ENCODE results near the gene GRAMD4.
A peak's percentile ranks its signal among the peaks of the same experiment; 100 is the strongest.

Gene GRAMD4

DNA sequence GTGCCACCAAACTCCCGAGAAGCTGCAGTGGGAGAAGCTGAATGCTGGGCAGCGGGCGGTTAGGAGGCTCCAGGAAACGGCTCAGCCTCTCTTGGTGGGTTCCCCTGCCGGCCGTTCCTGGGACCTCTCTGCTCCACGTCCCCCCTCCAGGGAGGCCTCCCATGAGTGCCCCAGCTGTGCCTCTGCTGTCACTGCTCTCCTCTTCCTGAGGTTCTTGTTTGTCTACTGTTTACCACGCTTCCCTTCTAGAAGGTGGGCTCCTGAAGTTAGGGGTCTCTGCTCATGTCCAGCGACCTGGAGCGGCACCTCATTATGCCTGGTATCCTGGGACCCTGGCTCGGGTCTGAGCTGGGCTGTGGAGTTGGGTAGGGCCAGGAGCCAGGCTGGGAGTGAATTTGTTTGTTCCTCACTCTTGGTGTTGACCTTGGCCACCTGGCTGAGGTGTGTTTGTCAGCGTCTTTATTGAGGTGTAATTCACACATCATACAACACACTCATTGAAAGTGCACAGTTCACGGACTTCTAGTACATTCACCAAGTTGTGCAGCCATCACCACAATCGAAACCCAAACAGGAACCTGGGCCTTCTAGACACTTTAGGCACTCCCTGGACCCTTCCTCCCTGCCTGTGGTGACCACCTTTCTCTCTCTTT is 37.8 kb upstream of the GRAMD4 start:
- no peak for DNase-seq (ENCODE audit: low read depth in 2 of 3, low spot score in 1 of 3)

- DNase-seq (ENCODE audit: low read depth in 2 of 3, low spot score in 1 of 3), result no peak
These were observed 36.6 kb upstream of the GRAMD4 start for GRCh38 chr22:46583571-46583970.

GRCh38 chr22:46584081-46584921 is 35.9 kb upstream of the GRAMD4 start:
- no peak for DNase-seq (ENCODE audit: low read depth in 2 of 3, low spot score in 1 of 3)

DNA sequence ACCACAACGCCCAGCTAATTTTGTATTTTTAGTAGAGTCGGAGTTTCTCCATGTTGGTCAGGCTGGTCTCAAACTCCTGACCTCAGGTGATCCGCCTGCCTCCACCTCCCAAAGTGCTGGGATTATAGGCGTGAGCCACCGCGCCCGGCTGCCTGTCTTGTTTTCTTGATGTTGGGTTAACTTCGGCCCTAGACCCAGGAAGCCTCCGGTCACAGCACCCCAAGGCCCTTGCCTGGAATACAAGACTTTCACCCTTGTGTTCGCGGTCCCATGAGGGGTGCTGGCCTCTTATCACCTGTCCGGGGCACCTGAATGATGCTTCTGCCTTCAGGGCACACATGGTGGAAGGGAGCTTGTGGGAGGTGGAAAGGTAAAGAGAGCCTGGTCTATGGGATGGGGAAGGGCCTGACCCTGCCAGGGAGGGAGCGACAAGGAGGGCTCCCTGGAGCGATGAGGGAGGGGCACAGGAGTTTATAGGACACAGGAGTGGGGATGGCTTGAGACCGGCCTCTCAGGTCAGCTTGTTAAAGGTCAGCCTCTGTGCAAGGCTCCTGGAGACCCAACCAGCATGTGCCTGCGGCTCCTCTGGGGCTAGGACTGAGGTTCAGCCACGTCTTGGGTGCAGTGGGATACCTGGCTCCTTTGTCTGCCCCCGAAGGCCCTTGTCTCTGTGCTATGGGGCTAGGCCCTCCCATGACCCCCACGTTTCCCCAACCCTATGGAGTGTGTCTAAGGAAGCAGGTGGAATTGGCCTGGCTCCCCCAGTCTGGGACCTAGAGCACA is 34.7 kb upstream of the GRAMD4 start:
- DNase-seq (ENCODE audit: low read depth in 2 of 3, low spot score in 1 of 3), result no peak

DNA sequence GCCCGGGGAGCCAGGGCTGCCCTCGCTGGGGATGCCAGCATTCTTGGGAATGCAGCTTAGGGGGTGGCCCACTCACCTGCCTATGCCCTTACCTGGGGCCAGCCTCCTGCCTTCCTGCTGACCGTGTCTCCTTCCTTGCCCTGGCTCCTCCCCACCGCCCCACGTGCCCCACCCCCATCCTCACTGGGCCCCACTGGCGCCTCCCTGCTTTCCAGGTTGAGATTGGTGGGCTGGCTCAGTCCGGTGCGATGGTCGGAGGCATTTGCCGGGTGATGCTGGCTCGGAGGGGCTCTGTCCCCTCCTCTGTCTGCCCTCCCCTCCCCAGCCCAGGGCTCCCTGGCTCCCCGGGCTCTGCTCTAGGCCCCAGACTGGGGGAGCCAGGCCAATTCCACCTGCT is 34.1 kb upstream of the GRAMD4 start:
- no peak for DNase-seq (ENCODE audit: low read depth in 2 of 3, low spot score in 1 of 3)

GRCh38 chr22:46586531-46587011 is 33.6 kb upstream of the GRAMD4 start:
- no peak for DNase-seq (ENCODE audit: low read depth in 2 of 3, low spot score in 1 of 3)

DNA sequence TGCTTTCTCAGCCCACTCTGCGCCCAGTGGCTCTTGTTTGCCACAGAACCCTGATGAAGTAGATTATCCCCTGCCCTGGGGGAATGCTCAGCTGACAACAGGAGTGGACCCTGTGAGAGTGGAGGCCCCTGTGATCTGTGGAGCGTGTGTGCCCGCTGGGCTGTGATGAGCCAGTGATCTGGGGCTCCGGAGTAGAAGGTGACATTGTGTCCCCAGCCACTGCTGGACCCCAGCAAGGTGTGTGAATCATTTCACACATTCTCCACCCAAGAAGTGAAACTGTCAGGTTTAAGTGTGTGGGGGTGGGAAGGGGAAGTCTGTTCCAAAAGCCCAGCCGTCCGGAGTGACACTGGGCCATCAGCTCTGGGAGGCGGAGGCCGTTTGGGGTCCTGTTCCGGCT is 33.1 kb upstream of the GRAMD4 start:
- DNase-seq (ENCODE audit: low read depth in 2 of 3, low spot score in 1 of 3), result no peak

DNA sequence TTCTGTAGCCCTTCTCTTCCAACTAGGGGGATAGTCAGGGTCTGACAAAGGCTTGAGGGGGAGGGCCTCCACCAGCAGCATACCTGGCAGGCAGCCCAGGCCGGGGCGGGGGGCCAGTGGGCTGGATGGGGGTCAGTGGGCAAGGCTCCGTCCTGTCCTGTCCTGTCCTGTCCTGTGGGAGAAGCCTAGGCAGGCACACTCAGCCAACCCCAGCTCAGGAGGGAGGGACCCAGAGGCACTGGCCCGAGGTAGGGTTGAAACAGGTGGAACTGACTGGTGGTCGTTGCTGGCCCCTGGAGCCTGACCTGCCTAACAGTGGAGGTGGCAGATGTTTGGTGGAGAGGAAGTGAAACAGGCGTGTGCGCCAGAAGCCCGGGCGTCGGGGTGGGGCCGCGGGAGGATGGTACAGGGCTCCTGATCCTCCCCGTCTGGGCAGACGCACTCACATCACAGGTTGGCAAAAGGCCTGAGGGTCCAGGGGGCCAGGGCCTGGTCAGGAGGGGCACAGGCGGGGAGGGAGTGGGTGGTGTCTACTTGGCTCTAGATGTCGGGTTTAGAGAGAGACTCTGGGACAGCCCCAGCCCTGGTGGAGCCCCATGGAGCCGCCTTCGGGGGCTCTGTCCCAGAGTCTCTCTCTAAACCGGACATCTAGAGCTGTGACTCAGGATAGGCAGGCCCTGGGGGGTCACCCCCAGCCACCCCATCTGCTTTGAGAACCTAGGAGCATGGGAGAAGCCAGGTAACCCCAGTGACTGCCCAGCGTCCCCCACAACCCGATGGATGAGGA is 32.5 kb upstream of the GRAMD4 start:
- DNase-seq (ENCODE audit: low read depth in 2 of 3, low spot score in 1 of 3), result no peak

DNA sequence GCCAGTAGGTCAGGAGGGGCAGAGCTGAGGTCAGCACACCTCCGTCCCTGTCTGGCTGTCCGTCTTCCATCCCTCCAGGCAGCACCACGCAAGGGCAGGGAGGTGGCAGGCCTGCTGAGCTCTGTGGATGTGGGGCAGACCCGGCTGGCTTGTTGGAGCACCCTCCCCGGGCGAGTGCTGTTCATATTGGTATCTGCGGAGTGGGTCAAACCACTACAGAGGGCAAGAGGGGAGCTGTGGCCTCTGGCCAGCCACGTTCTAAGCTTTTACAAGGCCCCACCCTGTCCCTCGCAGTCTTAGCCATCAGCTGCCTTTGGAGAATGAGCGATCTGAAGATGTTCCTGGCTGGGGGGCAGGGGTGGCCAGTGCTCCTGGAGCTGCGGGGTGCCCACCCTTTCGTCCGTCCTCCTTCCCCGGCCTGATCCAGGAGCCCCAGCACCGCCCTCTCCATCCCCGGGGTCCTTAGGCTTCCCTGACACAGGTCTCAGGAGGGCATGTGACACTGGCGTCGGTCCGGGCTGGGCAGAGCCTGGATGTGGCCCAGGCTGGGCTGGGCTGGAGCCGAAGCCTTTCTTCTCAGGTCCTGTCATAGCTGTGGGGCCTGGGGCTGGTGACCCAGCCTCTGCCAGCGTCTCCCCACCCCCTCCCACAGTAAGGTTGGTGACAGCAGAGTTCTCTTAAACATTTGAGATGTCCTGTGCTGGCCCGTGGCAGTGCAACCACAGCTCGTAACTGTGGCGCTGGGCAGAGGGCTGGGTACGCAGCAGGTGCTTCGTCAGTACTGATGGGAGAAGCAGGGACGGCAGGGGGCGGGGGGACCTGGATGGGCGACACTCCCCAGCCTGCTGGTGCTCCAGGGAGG is 31.7 kb upstream of the GRAMD4 start:
- no peak for DNase-seq (ENCODE audit: low read depth in 2 of 3, low spot score in 1 of 3)

GRCh38 chr22:46589141-46589748 is 30.9 kb upstream of the GRAMD4 start:
- DNase-seq (ENCODE audit: low read depth in 2 of 3, low spot score in 1 of 3), result no peak

DNA sequence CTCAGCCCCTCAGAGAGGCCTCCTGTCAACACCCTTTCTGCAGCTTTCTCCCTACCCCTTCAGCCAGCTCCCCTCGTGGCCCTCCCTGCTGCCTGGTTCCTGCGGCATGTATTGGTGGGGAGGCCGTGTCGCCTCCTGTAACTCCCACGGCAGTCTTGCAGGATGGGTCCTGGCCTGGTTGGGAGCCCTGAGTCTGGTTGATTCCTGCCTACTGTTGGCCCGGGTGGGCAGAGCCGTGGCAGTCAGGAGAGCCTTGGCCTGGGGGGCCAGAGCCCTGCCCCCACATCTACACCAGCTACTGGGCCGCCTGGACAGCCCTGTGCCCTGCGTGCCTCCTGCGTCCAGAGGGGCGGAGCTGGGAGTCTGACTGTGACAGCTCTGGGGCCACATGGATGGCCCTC is 30.3 kb upstream of the GRAMD4 start:
- no peak for DNase-seq (ENCODE audit: low read depth in 2 of 3, low spot score in 1 of 3)

GRCh38 chr22:46590334-46590733 is 29.9 kb upstream of the GRAMD4 start:
- no peak for DNase-seq (ENCODE audit: low read depth in 2 of 3, low spot score in 1 of 3)

GRCh38 chr22:46591930-46592329 is 28.3 kb upstream of the GRAMD4 start:
- no peak for DNase-seq (ENCODE audit: low read depth in 2 of 3, low spot score in 1 of 3)

- DNase-seq (ENCODE audit: low read depth in 2 of 3, low spot score in 1 of 3), result peak in 2 of 3 donors; percentile 48 to 49
These were observed 27.8 kb upstream of the GRAMD4 start for GRCh38 chr22:46592390-46592872.

- DNase-seq (ENCODE audit: low read depth in 2 of 3, low spot score in 1 of 3), result no peak
These were observed 26.9 kb upstream of the GRAMD4 start for GRCh38 chr22:46593211-46593681.

DNA sequence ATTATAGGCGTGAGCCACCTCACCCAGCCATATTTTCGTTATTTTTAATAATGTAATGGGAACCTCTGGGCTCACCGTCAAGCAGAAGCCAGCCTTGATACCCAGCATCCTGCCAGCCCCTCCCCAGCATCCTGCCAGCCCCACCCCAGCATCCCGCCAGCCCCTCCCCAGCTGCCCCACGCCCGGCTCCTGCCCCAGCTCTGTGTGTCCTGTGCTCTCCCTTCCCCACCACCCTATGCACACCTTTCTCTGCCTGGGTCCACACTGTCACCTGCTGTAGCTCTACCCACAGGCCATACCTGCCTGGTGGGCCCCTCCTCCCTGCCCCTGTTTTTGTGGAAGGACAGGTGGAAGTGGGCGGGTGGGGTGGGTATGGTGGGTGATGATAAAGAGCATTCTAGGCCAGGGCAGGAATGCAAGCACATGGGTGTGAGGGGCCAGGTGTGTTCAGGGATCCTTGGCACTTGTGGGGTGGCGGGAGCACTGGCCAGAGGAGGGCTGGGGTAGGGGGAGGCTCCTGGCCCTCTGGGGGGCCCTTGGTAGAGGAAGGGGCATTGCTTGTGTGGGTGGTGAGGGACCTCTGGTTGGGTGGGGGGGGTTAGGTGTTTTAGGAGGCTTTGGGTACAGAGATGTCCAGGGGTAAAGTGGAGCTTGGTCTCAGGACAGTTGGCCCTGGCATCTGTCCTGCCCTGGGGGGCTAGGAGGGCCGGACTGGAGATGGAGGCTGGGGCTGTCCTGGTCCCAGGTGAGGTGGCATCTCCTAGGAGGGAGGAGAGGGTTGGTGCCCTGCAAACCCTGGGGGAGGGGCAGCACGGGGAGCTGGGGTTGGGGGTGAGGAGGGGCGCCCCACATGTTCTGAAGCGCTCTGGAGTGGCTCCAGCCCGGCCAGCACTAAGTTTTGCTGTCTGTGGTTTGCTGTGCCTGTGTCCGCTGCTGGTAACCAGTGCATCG is 25.9 kb upstream of the GRAMD4 start:
- no peak for DNase-seq (ENCODE audit: low read depth in 2 of 3, low spot score in 1 of 3)

- no peak for DNase-seq (ENCODE audit: low read depth in 2 of 3, low spot score in 1 of 3)
These were observed 25.3 kb upstream of the GRAMD4 start for GRCh38 chr22:46594947-46595298.

DNA sequence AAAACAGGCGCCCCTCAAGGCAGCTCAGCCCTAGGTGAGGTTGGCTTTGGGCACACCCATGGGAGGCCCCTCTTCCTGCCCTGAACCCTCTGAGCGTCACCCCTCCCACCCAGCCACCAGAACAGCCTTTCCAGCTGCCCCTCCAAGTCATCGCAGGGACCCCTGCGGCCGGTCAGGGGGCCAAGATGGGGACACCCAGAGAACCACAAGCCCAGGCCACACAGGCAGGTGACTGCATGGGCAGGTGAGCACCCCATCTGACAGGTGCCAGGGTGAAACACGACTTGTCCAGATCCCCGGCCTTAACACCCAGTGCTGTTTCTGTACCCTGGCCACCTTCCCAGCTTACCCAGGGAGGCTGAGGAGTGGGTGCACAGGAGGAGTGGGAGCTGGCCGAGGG is 24.6 kb upstream of the GRAMD4 start:
- DNase-seq (ENCODE audit: low read depth in 2 of 3, low spot score in 1 of 3), result no peak

Data from stimulated activated CD4-positive, alpha-beta T cell treated with anti-CD3 and anti-CD28 coated beads, Interleukin-12 subunit alpha, Interleukin-12 subunit beta, amount 100 ng/mL, for 48 hours (primary cell).